ENCODE measurements around the gene CARD11.

The CARD11 gene

GRCh38 chr7:2939193-2939885 lies 104.3 kb downstream of the CARD11 start:
- DNase-seq (ENCODE audit: low spot score) = no peak

DNA sequence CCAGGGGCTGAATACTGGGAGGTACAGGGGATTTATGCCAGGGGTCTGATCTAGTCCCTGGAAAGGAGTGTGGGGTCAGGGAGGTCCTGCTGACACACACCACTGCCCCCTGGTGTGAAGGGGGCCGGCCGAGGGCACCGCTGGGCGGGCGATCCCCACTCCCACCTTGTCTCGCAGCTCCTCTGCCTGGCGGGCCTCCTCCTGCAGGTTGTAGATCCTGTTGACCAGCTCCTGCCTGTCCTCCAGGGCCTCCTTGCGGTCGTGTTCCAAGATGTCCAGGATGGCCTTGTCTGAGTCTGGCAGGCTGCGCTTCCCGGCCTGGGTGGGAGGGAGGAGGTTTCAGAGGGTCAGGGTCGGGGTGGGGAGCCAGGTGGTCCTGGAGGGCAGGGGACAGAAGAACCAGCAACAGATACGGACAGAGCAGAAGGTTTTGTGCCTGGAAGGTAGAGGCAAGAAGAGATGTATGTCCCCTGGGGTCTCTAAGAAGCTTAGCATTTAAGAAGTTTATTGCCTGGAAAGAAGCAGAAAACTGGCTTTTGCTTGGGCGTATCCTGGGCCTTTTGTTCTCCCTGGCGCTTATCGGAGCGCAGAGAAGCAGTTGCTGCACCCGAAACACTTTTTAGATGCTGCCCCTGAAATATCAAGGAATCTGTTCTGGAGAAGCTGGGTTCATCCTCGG lies 105.0 kb downstream of the CARD11 start:
- DNase-seq (ENCODE audit: low spot score) = no peak

DNA sequence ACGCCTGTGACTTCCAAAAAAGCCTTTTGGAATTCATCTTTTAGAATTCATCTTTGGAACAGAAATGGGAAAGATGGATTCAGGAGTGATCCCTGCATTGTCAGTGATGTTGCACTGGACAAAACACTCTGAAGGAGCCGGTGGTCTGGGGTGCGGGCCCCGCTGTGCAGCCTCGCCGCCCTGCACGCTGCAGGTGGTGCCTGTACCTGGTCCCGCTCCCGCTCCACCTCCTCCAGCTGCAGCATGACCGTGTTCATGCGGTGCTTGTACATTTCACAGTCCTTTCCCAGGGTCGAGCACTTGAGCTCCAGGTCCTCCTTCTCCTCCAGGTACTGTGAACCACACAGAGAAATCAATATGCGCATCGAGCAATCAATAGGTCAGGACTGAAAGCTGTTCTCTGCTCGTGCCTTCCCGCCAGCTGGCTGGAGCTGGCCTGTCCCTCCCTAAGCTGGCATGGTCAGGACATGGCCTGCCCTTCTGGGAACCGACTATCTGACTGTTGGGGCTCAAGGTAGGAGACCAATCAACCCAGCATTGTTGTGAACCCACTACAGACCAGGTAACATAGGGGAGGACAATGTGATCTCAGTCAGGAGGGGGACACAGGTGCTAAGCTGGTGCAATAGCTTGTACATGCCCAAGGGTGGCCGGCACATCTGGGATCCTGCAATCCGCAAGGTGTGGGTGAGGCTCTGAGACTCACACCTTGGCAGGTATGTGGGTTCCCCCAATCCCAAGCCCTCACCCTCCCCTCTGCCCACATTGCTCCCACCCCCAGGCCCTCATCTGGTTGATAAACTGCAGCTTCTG lies 105.8 kb downstream of the CARD11 start:
- no peak for DNase-seq (ENCODE audit: low spot score)

DNA sequence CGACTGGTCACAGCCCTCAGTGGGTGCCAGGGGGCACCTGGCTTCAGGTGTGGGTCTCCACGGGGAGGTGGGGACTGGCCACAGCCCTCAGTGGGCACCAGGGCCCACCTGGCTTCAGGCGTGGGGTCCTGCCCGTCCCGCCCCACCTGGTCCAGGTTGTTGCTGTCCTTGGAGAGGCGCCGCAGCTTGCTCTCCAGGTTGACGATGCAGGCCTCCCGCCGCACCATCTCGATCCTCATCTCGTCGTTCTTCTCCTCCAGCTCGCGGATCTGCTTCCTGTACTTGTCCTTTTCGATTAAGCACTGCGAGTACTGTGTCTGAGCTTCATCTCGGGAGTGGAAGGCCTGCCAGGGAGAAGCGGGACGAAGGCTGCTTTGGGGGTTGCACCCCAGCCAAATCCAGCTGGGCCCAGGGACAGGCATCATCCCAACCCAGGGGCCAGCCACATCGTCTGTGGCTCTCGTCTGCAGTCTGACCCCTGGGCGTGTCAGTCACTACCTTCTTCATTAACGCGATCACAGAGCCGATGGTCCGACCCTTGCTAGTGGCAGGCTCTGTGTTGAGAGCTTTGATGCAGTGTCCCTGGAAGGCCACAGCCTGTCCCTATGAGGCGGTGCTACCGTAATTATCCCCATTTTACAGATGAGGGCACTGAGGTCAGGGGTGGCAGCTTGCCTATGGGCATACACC lies 106.6 kb downstream of the CARD11 start:
- DNase-seq (ENCODE audit: low spot score) = no peak

GRCh38 chr7:2936301-2936700 lies 107.4 kb downstream of the CARD11 start:
- no peak for DNase-seq (ENCODE audit: low spot score)

- DNase-seq (ENCODE audit: low spot score) = no peak
These were observed 108.5 kb downstream of the CARD11 start for GRCh38 chr7:2934984-2935740.

DNA sequence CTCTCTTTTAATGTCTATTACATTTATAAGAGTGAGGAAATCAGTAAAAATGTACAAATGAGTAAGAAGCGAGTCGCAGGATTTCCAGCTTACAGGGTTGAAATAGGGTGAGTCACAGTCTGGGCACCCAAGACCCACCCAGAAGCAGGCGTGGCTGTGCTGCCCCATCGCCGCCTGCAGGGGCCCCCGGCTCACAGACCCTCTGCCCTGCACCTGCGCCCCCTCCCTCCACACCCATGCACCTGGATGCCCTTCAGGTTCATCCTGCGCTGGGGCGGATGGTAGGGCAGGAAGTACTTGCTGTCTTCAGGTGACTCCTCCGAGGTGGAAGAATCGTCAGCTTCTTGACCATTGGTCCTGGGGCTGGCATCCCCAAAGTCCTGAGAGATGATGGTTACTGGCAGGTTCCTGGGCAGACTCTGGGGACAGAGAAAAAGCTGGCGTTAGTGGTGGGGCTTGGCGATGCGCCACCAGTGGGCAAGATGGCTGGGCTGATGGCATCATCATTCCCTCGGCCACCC lies 109.4 kb downstream of the CARD11 start:
- no peak for DNase-seq (ENCODE audit: low spot score)

DNA sequence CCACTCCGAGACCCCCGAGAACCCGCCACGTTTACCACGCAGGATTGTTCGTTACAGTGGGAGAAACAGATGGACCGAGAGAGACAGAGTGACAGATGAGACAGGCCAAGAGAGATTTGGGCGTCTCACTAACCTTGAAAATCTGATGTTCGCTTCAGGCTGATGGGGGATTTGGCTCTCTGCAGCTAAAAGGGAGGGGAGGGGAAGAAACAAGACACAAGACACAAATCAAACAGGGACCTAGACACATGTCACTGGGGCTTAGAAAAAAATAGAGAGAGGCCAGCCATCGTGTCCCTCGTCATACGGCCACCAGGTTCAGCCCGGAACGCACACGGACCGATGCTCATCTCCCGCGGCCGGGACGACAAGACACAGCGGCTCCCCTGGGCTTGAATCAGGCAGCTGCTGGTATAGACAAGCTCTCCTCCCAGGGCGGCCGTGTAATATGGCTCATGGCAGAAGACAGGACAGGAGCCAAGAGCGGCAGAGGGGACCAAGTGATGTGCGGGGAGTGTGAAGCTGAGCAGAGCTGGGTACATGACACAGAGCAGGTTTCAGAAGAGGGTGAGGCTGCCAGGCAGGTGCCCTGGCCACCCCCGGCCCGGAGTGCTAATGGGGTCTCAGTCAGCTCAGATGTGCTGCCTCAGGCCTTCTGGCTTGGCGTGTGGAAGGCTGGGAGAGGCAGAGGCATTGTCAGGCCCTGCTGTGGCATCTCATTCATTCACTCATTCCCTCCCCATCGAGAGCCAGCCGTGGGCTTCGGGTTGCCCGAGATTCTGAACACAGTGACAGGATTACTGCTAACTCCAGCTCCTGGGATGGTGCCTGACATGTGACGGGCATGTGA lies 111.0 kb downstream of the CARD11 start:
- no peak for DNase-seq (ENCODE audit: low spot score)

DNA sequence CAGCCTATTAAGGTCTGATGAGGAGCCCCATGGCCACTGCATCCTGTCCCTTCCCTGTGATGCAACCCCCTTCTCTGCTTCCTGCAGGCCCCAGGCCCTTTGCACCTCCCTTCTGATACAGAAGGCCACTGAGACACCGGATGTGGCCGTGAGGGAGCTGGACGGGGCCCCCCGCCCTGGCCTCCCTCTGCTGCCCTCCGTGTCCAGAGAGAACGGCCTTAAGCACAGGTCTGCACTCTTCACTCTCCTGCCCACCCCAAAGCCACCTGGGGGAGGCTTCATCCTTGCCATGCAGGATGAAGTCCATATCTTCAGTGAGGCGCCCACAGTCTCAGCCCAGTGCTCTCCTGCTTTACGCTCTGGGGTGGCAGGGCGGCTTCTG lies 112.6 kb downstream of the CARD11 start:
- DNase-seq (ENCODE audit: low spot score) = no peak

DNA sequence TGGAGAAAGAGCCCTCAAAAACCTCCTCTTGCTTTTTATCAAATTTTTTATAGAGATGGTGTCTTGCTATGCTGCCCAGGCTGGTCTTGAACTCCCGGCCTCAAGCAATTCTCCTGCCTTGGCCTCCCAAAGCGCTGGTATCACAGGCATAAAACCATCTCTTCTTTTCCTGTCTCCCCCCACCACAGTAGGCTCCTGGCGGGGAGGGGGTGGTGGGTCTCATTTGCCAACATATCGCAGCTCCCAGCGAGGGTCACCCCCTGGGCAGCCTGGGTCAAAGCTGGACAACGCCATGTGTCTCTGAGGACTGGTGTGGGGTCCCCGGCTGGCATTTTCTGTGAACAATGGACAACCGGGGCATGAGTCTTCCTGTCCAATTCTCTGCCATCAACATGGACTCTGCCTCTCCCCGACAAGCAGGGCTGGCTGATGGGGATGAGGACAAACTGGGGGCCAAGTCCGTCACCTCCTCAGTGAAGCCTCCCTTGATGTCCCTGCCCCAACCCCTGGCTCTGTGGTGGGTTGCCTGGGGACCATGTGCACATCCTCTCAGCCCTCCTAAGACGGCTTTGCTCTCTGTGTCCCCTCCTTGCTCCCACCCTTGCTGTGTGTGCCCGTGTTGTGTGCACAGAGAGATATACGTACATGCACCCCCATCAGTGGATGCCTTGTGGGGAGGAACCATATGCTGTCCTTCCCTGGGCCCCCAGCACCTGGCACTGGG lies 113.2 kb downstream of the CARD11 start:
- no peak for DNase-seq (ENCODE audit: low spot score)

GRCh38 chr7:2929321-2930201 lies 114.1 kb downstream of the CARD11 start:
- no peak for DNase-seq (ENCODE audit: low spot score)

DNA sequence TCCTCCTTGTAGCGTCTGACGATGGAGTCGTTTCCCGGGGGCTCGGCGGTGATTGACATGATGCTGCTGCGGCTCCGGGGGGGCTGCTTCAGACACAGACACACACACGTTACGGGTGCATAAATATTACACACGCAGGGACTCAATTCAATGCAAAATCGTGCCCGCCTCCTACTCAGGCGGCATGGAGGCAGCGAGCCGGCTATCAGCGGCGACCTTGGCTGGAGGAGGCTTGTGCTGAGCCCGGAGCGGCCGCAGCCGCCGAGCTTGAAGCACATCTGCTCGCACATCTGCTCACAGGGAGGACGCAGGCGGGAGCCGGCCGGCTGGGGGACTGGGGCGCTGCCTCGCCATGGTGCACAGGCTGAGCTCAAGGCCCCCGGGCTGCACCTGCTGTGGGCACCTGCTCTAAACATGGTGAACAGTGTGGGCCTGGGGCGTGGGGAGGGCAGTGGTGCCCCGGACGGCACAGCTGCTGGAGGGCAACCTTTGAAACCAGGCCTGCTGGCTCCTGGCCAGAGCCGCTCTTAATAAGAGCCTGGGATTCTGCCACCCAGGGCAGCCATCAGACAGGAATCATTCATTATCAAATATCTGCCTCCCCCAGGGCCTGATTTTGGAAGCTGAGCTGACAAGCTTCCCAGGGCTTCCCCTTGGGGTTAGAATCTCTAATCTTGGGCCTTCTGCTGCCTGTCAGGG lies 114.9 kb downstream of the CARD11 start:
- DNase-seq (ENCODE audit: low spot score) = no peak

DNA sequence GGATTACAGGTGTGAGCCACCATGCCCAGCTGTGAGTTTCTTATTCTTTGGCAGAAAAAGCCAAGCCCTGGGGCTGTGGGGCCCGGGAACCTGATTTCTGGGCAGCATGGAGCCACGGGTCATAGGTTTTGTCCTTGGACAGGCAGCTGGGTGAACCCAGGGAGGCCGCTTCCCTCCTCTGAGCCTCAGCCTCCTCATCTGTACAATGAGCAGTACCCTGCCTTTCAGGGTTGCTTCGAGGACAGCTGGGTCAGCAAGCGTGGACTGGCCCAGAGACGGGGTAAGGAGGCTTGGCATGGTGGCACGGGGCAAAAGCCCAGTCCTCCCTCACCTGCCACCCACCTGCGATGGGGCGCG lies 115.4 kb downstream of the CARD11 start:
- DNase-seq (ENCODE audit: low spot score) = no peak

GRCh38 chr7:2927592-2927991 lies 116.1 kb downstream of the CARD11 start:
- DNase-seq (ENCODE audit: low spot score) = no peak

DNA sequence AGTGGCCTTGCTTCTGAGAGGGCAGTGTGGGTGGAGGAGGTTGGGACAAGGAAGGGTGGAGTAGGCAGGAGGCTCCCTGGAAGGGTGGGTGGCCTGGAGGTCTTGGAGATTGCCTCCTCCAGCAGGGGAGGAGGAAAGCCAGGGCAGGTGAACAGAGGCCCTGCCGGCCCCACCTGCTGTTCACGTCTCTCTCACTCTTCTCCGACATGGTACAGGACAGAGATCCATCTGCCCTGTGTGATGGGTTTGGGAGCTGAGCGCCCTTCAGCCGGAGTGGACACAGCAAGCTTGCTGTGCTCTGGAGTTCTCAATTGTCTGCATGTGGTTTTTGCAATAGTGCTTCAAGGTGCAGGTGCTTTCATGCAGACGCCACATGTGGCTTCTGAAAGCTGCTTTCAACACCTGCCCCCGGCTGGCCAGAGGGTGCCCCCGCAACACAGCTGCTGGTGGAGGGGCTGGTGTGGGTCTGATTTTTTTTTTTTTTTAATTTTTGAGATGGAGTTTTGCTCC lies 116.7 kb downstream of the CARD11 start:
- no peak for DNase-seq (ENCODE audit: low spot score)

GRCh38 chr7:2926120-2926895 lies 117.4 kb downstream of the CARD11 start:
- DNase-seq (ENCODE audit: low spot score) = no peak
